HG03571 (cell line): Measurements from ENCODE around the gene DSE.
"Not testable (repeated sequence)": the region's sequence is repeated elsewhere in the genome, so short reads cannot be mapped to it uniquely, and the experiment has no call there.

Experiments
- ATAC-seq: cut with Tn5 transposase; IDR thresholded peaks from one replicate; pipeline ENCODE4 v1.9.1; 2021; ENCODE audit not compliant: unreplicated experiment

Gene DSE

GRCh38 chr6:116370760-116371119 is at the start of gene DSE:
DSE (plus strand) TSS chr6:116370947; CDS start chr6:116399251, 28,304 bp downstream.
- ATAC-seq = peak; percentile 74

DNA sequence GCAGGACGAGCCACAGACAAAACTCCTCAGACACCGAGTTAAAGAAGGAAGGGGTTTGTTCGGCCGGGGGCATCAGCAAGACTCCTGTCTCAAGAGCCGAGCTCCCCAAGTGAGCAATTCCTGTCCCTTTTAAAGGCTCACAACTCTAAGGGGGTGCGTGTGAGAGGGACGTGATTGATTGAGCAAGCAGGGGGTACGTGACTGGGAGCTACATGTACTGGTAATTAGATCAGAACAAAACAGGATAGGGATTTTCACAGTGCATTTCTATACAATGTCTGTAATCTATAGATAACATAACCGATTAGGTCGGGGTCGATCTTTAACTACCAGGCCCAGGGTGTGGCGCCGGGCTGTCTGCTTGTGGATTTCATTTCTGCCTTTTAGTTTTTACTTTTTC is 48.8 kb upstream of the DSE start:
- not testable (repeated sequence) for ATAC-seq

- no peak for ATAC-seq
These were observed 46.9 kb upstream of the DSE start for GRCh38 chr6:116323863-116324262.

- ATAC-seq = not testable (repeated sequence)
These were observed 45.1 kb upstream of the DSE start for GRCh38 chr6:116325634-116326132.

GRCh38 chr6:116326181-116326671 is 44.5 kb upstream of the DSE start:
- no peak for ATAC-seq

- no peak for ATAC-seq
These were observed 43.8 kb upstream of the DSE start for GRCh38 chr6:116326996-116327395.

- no peak for ATAC-seq
These were observed 42.8 kb upstream of the DSE start for GRCh38 chr6:116327803-116328527.

DNA sequence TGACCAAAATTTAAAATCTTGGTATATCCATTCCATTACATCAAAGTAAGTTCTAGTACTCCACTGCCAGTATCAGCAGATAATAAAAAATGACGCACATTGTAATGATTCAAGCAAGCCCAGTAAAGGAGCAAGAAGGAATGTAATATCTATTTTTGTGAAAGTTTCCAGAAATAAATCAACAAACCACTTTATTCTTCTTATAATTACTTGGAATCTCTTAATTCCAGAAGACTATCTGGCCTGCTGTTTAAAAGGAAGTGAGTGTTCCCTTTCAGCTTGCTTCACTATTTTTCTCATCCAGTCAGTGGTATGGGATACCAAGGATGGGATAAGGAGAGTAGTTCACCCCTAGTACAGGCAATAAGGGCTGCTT is 42.2 kb upstream of the DSE start:
- ATAC-seq = no peak

- no peak for ATAC-seq
These were observed 41.6 kb upstream of the DSE start for GRCh38 chr6:116329156-116329555.

- ATAC-seq = no peak
These were observed 40.2 kb upstream of the DSE start for GRCh38 chr6:116330511-116330910.

GRCh38 chr6:116332096-116332495 is 38.7 kb upstream of the DSE start:
- ATAC-seq = no peak

- ATAC-seq = not testable (repeated sequence)
These were observed 35.9 kb upstream of the DSE start for GRCh38 chr6:116334638-116335409.

DNA sequence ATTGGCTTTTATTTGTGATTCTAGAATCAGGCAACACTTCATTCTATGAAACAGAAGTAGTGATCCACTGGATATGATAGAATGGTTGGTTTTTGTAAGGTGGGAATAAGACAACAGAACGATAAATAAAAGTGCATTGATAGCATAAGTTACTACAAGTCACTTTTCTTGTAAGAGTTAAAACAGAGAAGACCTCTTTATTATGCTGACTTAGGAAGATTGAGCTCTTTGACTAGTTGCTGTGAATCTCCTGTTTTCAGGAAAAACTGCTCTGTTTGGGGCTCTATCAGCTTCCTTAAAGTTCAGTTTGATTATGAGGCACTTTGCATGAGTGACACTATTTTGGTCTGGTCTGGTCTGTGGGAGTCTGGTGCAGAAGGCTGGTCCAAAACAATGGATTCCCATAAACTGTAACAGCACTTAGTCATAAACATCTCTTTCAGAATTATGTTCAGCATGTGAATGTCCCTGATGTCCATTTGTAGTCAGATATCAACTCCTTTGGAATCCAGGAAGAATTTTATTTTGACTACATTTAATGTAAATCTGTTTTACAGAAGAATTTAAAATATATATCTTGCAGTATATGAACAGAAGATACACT is 35.0 kb upstream of the DSE start:
- ATAC-seq = no peak

GRCh38 chr6:116338943-116339342 is 31.8 kb upstream of the DSE start:
- no peak for ATAC-seq

GRCh38 chr6:116340625-116341024 is 30.1 kb upstream of the DSE start:
- ATAC-seq = not testable (repeated sequence)

DNA sequence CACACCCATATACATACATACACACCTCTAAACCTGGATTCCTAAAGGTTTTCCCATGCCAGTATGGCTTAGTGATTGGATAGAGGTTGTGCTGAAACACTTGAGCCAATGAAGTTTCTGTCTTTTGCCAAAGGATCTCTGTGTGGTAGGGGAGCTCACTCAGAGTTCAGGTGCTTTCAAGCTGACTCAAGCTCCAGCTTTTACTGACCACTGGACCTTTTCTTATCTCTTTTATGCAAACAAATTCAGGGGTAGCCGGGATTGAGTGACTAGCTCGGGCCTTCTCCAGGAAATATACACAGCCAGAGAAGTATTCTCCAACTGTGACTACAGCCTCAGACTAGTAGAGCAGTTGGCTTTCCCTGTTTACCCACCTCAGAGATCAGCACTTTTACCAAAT is 21.5 kb upstream of the DSE start:
- ATAC-seq = no peak

- ATAC-seq = no peak
These were observed 19.6 kb upstream of the DSE start for GRCh38 chr6:116351101-116351500.

- peak; percentile 56 for ATAC-seq
These were observed 18.0 kb upstream of the DSE start for GRCh38 chr6:116352515-116353471.

GRCh38 chr6:116354236-116354635 is 16.5 kb upstream of the DSE start:
- ATAC-seq = no peak

- ATAC-seq = no peak
These were observed 15.0 kb upstream of the DSE start for GRCh38 chr6:116355796-116356195.

GRCh38 chr6:116359131-116359530 is 11.6 kb upstream of the DSE start:
- ATAC-seq = no peak
